22Rv1 (cell line): ENCODE measurements around the gene ABCC5.
"Not testable (repeated sequence)": the region's sequence is repeated elsewhere in the genome, so short reads cannot be mapped to it uniquely, and the experiment has no call there.

Experiments
- H3K27ac ChIP-seq: fragments of 450-650 bp; 2 replicates; pipeline ENCODE4 v1.5.1; 2017
- ZFX ChIP-seq: fragments of 450-650 bp; IDR thresholded peaks from 2 replicates; pipeline ENCODE4 v1.6.1; 2017; ENCODE audit warnings: antibody characterized with exemption, borderline replicate concordance
- TF ChIP-seq, protein P1 (sequence below): fragments of 450-650 bp; IDR thresholded peaks from 2 replicates; pipeline ENCODE4 v1.5.1; 2017; ENCODE audit warnings: mild to moderate bottlenecking

ABCC5 gene

DNA sequence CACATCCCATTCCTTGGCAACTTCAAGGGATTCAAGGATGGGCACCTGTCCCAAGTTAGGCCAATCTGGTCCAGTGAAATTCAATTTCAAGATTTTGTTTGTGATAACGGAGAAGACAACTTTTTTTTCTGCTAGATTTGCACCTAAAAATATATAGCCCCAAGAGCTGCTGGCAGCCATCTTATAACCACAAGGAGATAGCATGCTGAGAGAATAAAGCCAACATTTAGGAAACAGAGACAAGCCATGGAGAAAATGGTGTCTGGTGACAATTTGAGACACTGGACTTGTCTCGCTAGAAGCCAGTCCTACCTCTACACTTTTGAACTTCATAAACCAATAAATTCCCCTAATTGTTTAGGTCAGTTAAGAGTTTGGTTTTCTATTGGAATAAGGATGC, 138.4 kb downstream of the ABCC5 start:
- H3K27ac ChIP-seq, result no peak overlapping the region
- TF ChIP-seq, protein P1, sequence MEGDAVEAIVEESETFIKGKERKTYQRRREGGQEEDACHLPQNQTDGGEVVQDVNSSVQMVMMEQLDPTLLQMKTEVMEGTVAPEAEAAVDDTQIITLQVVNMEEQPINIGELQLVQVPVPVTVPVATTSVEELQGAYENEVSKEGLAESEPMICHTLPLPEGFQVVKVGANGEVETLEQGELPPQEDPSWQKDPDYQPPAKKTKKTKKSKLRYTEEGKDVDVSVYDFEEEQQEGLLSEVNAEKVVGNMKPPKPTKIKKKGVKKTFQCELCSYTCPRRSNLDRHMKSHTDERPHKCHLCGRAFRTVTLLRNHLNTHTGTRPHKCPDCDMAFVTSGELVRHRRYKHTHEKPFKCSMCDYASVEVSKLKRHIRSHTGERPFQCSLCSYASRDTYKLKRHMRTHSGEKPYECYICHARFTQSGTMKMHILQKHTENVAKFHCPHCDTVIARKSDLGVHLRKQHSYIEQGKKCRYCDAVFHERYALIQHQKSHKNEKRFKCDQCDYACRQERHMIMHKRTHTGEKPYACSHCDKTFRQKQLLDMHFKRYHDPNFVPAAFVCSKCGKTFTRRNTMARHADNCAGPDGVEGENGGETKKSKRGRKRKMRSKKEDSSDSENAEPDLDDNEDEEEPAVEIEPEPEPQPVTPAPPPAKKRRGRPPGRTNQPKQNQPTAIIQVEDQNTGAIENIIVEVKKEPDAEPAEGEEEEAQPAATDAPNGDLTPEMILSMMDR, result no peak
- TF ChIP-seq ZFX, result no peak

DNA sequence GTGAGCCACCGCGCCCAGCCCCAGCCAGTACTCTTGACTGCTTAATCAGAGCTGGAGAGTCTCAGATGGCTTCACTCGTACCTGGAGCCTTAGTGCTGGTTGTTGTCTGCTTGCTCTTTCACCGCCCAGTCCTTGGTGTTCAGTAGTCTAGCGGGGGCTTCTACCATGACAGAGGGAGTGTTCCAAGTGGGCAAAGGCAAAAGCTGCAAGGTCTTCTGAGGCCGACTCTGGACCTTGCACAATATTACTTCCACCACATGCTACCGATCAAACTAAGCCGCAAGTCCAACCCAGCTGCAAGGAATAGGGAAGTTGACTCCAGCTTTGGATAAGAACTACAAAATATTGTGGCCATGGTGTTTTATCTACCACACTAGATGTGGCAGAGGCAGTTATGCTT, 139.6 kb downstream of the ABCC5 start:
- H3K27ac ChIP-seq, result no peak overlapping the region
- TF ChIP-seq, protein P1, result no peak
- TF ChIP-seq ZFX, result no peak

- H3K27ac ChIP-seq, result not testable (repeated sequence)
Observed at GRCh38 chr3:183877227-183877626, 140.5 kb downstream of the ABCC5 start.

GRCh38 chr3:183875411-183875810, 142.3 kb downstream of the ABCC5 start:
- TF ChIP-seq, protein P1, result no peak
- TF ChIP-seq ZFX, result no peak
- H3K27ac ChIP-seq, result no peak overlapping the region

- H3K27ac ChIP-seq, result no peak overlapping the region
- TF ChIP-seq ZFX, result no peak
- TF ChIP-seq, protein P1, result no peak
Observed at GRCh38 chr3:183873914-183874313, 143.8 kb downstream of the ABCC5 start.

DNA sequence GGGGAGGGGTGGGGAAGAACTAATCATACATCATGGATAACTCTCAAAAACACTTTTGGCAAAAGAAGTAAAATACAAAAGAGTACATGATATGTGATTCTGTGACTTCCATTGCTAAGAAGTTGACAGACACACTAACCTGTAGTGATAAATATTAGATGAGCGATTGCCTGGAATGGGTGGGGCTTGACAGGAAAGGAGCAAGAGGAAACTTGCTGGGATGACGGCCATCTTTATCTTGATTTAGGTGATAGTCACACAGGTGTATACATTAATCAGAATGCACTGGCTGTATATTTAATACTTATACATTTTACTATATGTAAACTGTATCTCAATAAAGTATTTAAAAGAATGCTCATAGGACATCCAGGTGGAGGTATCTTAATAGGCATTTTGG, 146.1 kb downstream of the ABCC5 start:
- no peak overlapping the region for H3K27ac ChIP-seq
- TF ChIP-seq, protein P1, result no peak
- no peak for TF ChIP-seq ZFX

GRCh38 chr3:183870563-183870962, 147.1 kb downstream of the ABCC5 start:
- no peak overlapping the region for H3K27ac ChIP-seq
- TF ChIP-seq ZFX, result no peak
- TF ChIP-seq, protein P1, result no peak
